CD4-positive, alpha-beta T cell treated with Interferon alpha-2 for 1 hour (primary cell): ENCODE data around the gene C3orf49.

Experiments used
- DNase-seq, 2 donors: peaks; one replicate each; pipeline ENCODE4 v3.0.0-alpha.2; 2020 to 2022

The C3orf49 gene

GRCh38 chr3:63851287-63851686, 32.2 kb downstream of the C3orf49 start:
- no peak for DNase-seq

DNA sequence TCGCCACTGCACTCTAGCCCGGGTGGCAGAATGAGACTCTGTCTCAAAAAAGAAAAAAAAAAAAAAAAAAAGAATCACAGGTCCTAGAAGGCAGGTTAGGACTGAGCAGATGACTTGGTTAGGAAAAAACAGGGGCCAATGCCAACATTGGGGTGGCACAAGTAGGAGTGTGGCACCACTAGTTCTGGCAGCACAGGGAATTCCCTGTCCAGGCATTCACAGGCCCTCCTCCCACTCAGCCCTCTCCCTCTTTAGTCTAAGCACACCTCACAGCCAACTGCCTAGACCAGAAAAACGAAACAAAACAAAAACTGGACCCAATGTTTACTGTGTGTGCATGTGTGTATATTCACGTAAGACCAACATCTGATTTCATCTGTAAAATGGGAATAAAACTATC, 34.0 kb downstream of the C3orf49 start:
- no peak for DNase-seq

DNA sequence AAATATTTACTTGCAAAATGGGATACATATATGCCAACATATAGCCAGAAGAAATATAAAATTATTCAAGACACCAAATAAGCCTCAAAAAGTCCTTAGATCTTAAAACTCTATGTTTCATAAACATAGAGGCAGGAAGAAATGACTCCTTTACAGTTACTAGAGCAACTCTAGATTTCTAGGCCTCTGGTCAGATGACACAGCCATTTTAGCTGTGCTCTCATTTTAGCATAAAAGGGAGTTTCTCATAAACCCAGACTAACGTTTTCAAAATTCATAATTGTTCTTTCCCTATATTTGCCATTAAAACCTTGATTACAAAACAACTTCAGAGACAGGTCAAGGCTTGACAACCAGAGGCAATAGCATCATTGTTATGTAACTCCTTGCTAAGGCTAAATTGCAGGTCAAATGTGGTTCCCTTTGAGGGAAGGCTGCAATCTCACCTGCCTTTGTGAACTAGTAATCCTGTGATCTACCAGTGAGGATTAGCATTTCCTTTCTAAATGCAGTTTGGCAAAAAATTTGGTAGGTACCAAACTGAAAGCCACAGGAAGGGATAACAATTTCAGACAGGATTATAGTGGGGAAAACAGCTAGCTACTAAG, 36.3 kb downstream of the C3orf49 start:
- no peak for DNase-seq

GRCh38 chr3:63857311-63857710, 38.2 kb downstream of the C3orf49 start:
- DNase-seq, result no peak

DNA sequence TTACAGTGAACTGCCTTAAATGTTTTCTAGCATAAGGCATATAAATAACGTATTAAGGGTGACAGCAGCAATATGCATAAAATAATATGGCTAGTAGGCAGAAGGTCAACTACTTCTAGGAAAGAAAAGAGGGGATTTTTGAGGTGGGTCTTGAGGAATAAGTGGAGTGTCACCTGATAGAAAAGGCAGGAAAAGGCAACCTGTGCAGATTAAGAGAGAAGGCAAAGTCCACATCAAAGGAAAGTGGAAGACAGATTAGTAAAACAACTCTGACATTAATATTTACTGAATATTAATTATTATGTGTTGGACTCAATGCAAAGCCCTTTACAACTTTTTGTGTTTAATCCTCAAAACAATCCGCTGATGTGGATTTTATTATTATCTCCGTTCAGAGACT, 41.7 kb downstream of the C3orf49 start:
- DNase-seq, result no peak

DNA sequence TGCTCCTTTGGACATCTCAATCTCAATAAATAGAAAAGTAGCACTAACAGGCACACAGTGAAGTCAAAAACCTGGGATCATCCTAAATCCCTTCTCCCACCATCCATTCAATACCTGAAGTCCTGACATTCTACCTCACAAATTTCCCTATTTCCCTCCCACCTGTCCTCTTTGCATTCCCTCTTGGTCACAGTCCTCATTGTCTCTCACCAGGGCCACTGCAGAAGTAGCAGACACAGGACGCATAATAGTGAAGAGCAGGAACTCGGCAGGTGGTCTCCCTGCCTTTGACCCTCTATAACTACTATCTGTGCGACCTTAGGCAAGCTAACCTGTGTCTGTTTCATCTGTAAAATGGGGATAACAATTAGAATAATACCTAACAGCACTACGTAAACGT, 42.2 kb downstream of the C3orf49 start:
- DNase-seq, result no peak

DNA sequence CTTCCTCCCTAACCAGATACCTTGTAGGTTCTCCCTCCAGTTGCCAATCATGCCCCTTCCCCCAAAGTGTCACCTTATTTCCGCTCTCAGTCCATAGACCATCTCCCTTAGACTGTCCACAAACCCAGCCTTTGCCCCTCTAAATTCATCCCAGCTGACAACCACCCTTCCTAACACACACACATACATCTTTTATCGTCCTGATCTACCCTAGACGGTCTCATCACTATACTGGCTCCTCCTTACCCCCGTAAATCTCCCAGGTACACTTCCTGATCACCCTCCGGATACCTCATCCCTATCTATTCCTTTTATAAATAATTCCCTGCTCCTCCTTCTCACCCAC, 43.7 kb downstream of the C3orf49 start:
- DNase-seq, result no peak

GRCh38 chr3:63863150-63864007, 44.3 kb downstream of the C3orf49 start, which contains the start of the genes ATXN7 and THOC7:
ATXN7 (plus strand) TSS chr3:63863867; CDS start chr3:63912599, 48,732 bp downstream.
THOC7 (minus strand) TSS chr3:63863805; CDS start chr3:63863790, 15 bp downstream.
- peak; percentile 70 to 78 for DNase-seq

GRCh38 chr3:63864008-63864964, 45.2 kb downstream of the C3orf49 start:
- DNase-seq, result peak; percentile 29 to 57

- no peak for DNase-seq
These were observed 45.8 kb downstream of the C3orf49 start for GRCh38 chr3:63864965-63865327.

GRCh38 chr3:63867225-63867624, 48.1 kb downstream of the C3orf49 start:
- DNase-seq, result no peak

GRCh38 chr3:63869940-63870614, 51.0 kb downstream of the C3orf49 start:
- no peak for DNase-seq

- no peak for DNase-seq
These were observed 51.5 kb downstream of the C3orf49 start for GRCh38 chr3:63870615-63871005.

- no peak for DNase-seq
These were observed 53.2 kb downstream of the C3orf49 start for GRCh38 chr3:63872135-63872924.

GRCh38 chr3:63874769-63875168, 55.7 kb downstream of the C3orf49 start:
- no peak for DNase-seq

DNA sequence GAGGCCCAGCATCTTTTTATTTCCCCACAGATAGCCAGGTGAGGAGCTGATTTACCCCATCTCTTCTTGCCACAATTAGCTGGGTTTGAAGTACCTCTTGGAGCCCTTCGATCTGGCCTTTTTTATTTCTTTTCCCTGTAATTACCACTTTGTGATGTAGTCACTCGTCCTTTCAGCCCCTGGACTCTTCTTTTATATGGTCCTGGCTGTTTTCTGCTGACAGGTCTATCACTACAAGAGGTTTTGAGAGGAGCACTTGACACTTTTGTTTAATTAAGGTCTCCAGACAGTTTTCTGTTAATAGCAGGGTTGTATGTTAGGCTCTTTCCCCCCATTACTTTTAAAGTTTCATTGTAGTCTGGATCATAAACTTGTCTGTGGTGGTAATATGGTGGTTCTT, 56.4 kb downstream of the C3orf49 start:
- no peak for DNase-seq

DNA sequence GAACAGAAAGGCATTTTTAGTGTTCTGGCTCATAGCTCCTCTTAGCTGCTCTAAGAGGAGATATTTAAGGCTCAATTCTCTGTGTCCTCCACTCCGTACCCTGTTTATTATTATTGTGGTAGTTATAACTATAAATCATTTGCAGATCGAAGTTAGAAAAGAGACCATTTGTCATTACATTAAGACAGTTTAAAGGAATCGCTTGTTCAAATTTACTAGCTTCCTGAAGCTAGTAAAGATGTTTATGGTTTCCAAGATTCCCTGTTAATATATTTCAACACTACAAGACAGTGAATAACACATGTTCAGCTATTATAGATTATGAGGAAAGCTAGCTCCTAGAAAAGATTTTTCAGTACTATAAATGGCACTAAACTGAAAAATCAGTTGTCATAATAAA, 57.2 kb downstream of the C3orf49 start:
- no peak for DNase-seq

DNA sequence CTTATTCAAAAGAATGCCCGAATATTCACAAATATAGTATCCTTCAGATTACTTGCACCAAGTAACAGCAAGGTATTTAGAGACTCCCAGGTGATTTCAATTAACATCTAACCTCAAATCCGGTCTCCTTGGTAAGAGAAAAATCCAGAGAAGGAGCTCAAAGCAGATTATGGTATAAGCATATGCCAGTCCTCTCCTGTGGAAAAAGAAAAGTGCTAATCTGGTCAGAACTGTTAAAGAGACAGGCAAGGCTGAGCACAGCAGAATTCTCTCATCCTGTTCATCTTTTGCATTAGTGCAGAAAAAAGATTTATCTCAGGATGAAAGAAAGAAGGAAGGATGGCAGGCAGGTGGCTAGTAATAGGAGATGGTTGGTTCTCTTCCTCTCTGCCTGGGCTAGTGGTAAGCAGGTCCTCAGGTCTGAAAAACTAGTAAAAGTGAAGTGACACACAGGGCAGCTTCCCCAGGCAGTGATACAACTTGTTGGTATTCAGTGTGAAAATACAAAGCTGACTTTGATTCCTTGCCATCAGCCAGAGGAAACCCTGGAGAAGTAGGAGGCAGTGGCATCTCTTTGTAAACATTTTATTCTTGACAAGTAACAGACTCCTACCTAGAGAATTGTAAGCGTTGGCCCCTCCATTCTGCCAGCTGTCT, 58.8 kb downstream of the C3orf49 start:
- DNase-seq, result no peak

DNA sequence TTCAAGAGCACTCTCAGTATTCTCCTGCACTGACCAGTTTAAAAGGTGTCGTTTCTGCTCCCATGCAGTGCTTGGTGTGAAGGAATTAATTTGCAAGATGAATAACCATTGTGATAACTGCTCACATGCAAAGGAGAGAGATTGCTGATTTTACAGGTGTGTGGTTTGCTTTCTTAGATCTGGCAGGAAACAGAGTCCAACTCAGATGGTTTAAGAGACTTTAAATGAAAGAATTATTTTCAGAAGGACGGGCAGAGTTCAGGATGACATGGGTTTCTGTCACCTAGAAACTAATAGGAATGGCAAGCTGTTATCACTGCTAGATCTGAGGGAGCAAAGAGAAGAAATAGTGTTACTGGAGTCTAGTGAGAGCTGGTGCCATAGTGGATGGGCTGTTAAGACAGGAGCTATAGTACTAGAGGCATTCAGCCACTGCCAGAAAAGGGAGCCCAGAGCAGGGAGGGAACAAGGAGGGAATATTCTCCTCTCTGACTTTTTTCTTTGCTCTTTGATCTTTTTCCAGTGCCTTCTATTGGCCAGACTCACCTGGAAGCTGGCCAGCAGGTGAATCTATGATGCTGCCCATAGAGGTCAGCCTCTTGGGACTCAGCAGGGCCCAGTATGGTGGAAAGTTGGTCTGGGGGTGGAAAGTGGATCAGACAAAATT, 59.4 kb downstream of the C3orf49 start:
- DNase-seq, result no peak

GRCh38 chr3:63880653-63881052, 61.6 kb downstream of the C3orf49 start:
- DNase-seq, result no peak

DNA sequence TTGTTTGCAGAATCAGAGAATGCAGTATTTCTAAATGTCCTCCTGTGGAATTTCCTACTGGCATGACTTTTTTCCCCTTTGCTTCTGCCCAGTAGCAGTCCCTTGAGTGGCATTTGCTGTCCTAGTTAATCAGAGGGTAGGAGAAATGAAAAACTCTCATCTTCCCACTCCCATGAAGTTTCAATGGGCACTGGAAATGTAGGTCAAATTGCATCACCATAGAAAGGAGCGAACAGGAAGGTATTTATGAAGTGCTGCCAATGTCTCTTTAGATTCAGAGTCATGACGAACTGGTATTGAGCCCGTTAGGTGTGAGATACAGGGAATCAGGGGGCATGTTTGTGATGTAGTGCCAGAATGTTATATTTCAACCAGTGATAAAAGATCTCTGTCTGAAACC, 67.8 kb downstream of the C3orf49 start:
- DNase-seq, result no peak
